GM06990 (cell line): ENCODE measurements around the gene KRTAP10-6.

ENCODE experiments used
- DNase-seq: peaks from one replicate; pipeline ENCODE4 v3.0.0-alpha.2; 2011; ENCODE audit not compliant: insufficient read length; ENCODE audit errors: extremely low read depth
- H3K27me3 ChIP-seq: replicated peaks from 2 replicates; pipeline ENCODE4 v1.6.0; 2011; ENCODE audit warnings: low read length; ENCODE audit not compliant: control insufficient read depth, insufficient read depth
- H3K36me3 ChIP-seq: 2 replicates; pipeline ENCODE4 v1.5.1; 2011; ENCODE audit warnings: low read length; ENCODE audit not compliant: control insufficient read depth, insufficient read depth
- H3K4me3 ChIP-seq: replicated peaks from 2 replicates; pipeline ENCODE4 v1.5.1; 2011; ENCODE audit warnings: low read depth, mild to moderate bottlenecking, control low read depth, low read length
- TF ChIP-seq, protein P1 (sequence below): IDR thresholded peaks from 2 replicates; pipeline ENCODE4 v1.5.1; 2011; ENCODE audit warnings: low read length, control low read depth, mild to moderate bottlenecking, inconsistent platforms; ENCODE audit not compliant: insufficient read depth, poor library complexity, severe bottlenecking

The KRTAP10-6 gene

DNA sequence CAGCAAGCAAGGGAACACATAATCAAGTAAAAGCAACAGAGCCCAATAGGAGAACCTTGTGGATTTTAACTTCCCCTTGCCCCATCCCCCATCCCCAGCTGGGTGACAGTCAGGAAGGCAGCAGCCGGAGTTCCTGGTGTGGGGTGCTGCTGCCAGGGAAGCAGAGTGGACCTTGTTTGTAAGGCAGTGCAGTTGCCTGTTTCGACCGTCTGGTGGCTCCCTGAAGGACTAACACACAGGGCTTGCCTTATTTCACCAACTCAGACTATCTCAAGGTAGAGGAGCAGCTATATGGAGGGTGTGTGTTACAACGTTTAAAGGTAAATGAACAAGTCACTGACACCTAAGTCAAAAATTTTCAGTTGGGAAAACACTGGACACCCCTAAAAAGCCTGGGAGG lies 26.2 kb upstream of the KRTAP10-6 start:
- no peak for DNase-seq
- TF ChIP-seq, protein P1, sequence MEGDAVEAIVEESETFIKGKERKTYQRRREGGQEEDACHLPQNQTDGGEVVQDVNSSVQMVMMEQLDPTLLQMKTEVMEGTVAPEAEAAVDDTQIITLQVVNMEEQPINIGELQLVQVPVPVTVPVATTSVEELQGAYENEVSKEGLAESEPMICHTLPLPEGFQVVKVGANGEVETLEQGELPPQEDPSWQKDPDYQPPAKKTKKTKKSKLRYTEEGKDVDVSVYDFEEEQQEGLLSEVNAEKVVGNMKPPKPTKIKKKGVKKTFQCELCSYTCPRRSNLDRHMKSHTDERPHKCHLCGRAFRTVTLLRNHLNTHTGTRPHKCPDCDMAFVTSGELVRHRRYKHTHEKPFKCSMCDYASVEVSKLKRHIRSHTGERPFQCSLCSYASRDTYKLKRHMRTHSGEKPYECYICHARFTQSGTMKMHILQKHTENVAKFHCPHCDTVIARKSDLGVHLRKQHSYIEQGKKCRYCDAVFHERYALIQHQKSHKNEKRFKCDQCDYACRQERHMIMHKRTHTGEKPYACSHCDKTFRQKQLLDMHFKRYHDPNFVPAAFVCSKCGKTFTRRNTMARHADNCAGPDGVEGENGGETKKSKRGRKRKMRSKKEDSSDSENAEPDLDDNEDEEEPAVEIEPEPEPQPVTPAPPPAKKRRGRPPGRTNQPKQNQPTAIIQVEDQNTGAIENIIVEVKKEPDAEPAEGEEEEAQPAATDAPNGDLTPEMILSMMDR: peak; percentile 30
- H3K36me3 ChIP-seq: no peaks in the 10 kb centered on the region
- H3K4me3 ChIP-seq: no peak overlapping the region
- no peaks in the 10 kb centered on the region for H3K27me3 ChIP-seq

DNA sequence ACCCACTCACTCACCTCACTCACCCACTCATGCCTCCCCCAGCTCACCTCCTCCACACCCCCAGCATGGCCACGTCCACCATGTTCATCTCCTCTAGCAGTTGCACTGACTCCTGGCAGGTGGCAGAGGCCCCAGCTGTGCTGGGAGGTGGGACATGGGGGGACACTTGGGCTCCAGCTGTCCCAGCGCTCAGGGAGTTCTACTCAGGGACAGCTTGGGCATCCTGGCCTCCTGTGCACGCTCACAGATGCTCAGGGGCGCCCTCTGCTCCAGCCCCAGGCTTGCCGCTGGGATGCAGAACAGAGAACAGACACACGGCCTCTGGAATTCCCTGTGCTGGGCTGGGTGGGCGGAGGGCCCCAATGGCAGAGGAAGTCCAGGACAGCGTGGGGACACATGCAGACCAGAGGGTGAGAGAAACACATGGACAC lies 24.8 kb upstream of the KRTAP10-6 start:
- H3K27me3 ChIP-seq: no peaks in the 10 kb centered on the region
- H3K4me3 ChIP-seq: no peak overlapping the region
- no peak for DNase-seq
- no peaks in the 10 kb centered on the region for H3K36me3 ChIP-seq
- TF ChIP-seq, protein P1: no peak

DNA sequence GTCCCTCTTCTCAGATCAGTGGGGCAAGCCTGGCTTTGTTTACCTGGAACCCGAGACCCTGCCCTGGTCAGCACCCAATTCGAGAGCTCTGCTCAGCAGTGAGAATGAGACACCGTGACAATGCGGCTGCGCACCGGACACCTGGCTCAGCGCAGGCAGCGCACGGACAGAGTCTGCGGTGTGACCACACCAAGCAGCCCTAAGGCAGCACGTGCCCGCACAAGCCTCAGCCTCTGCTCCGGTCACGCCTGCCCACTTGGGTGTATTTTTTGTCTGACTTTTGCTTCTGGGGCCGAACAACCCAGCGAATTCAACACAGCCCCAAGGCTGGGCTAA lies 24.3 kb upstream of the KRTAP10-6 start:
- H3K27me3 ChIP-seq: no peaks in the 10 kb centered on the region
- no peak overlapping the region for H3K4me3 ChIP-seq
- TF ChIP-seq, protein P1: no peak
- DNase-seq: no peak
- H3K36me3 ChIP-seq: no peaks in the 10 kb centered on the region

DNA sequence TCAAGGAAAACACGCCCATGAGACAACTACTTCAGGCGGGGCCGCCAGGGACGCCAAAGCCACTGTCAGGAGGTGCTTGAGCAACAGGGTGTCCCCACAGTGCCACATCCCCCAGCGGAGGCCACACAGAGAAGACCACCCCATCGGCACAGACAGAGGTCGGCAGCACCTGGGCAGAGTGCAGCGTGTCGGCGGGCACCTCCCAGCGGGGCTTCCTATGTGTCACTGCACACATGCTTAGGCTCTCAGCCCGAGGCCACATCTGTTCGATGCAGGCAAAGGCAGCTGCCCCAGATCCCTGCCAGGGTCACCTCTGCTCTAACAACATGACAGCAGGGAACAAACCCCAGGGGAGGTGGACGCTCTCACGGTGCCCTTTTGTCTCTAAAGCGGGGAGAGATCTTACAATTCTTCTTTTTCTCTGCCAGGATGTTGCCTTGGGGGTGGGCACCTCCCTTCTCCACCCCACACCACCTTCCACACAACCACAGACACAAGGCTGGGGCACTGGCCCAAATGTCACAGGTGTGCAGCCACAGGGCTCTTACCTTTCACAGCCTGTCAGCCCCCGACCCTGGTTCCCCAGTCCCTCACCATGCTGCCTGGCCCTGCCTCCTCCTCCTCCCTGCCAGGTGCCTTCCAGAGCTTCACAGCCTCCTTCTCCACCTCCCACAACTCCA lies 23.7 kb upstream of the KRTAP10-6 start:
- no peaks in the 10 kb centered on the region for H3K36me3 ChIP-seq
- H3K4me3 ChIP-seq: no peak overlapping the region
- TF ChIP-seq, protein P1: no peak
- no peaks in the 10 kb centered on the region for H3K27me3 ChIP-seq
- no peak for DNase-seq

GRCh38 chr21:44615466-44615865 lies 23.2 kb upstream of the KRTAP10-6 start:
- no peak for DNase-seq
- Histone ChIP-seq H3K27me3 (no peaks in the 10 kb centered on the region), H3K36me3 (no peaks in the 10 kb centered on the region), H3K4me3 (no peak overlapping the region)
- TF ChIP-seq, protein P1: no peak

DNA sequence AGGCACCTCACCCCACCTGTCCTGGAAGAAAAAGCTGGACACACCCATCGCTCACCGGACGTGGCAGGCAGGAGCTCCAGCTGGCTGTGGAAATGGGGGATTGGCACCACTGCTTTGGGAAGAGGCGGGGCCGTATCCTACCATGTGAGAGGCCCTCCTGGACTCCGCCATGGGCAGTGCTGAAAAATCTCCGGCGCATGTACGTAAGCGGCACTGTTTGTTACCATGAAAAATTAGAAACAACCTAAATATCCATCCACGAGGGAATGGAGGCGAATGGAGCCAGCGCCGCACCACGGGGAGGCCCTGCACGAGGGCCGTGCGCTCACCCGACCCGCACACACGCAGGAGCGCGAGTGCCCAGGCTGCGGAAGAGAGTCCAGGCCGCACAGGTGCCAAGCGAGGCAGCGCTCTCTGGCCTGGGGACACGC lies 22.7 kb upstream of the KRTAP10-6 start:
- H3K4me3 ChIP-seq: no peak overlapping the region
- no peaks in the 10 kb centered on the region for H3K36me3 ChIP-seq
- TF ChIP-seq, protein P1: no peak
- DNase-seq: no peak
- H3K27me3 ChIP-seq: no peaks in the 10 kb centered on the region
